H1 (cell line): ENCODE results near the gene TRPT1. TPM values are rescaled to one million over a fixed set of nuclear protein-coding genes. Genes with fewer than 3 reads are reported as not detected.
A peak's percentile ranks its signal among the peaks of the same experiment; 100 is the strongest.

Experiments used
- CTCF ChIA-PET: fragments of 300-600 bp; sonication (Branson Sonifier 250); formaldehyde crosslinking; loops from one replicate; lab custom pipeline; 2021; ENCODE audit not compliant: partially characterized antibody; lab: Charles Lee
- POLR2A ChIA-PET: fragments of 300-600 bp; sonication (Branson Sonifier 250); formaldehyde crosslinking; loops from one replicate; lab custom pipeline; 2021; ENCODE audit warnings: inconsistent platforms; ENCODE audit not compliant: partially characterized antibody; lab: Charles Lee
- DNase-seq, 2 experiments: peaks; one replicate each; pipeline versions ENCODE4 v3.0.0 to v3.0.0-alpha.2; 2010 to 2022; ENCODE audit warnings: low spot score in 2 of 2, low read depth in 1 of 2, mixed read lengths in 1 of 2
- FAIRE-seq: peaks from 2 replicates; lab custom pipeline; 2011; peaks lifted over from hg19 to GRCh38; lab: Jason Lieb, UNC
- H2AFZ ChIP-seq: 2 replicates; pipeline ENCODE4 v1.8.1; 2012; ENCODE audit warnings: low read length, inconsistent platforms
- H2AK5ac ChIP-seq: 2 replicates; pipeline ENCODE4 v1.6.1; 2013; ENCODE audit warnings: low read depth, low read length
- H2BK120ac ChIP-seq: replicated peaks from 2 replicates; pipeline ENCODE3; 2013; ENCODE audit warnings: low read depth, low read length, inconsistent platforms
- H2BK12ac ChIP-seq: 2 replicates; pipeline ENCODE4 v1.6.1; 2013; ENCODE audit warnings: low read depth, low read length
- H2BK15ac ChIP-seq: 2 replicates; pipeline ENCODE4 v1.6.1; 2013; ENCODE audit warnings: low read length
- H2BK20ac ChIP-seq: 2 replicates; pipeline ENCODE4 v1.6.1; 2013; ENCODE audit warnings: low read length
- H2BK5ac ChIP-seq: 2 replicates; pipeline ENCODE4 v1.6.1; 2013; ENCODE audit warnings: low read depth, low read length
- H3K14ac ChIP-seq: 2 replicates; pipeline ENCODE4 v1.6.1; 2013; ENCODE audit warnings: inconsistent platforms; ENCODE audit not compliant: insufficient read length
- H3K18ac ChIP-seq: 2 replicates; pipeline ENCODE4 v1.6.1; 2013; ENCODE audit warnings: low read length; ENCODE audit errors: extremely low read depth
- H3K23ac ChIP-seq: 2 replicates; pipeline ENCODE4 v1.6.1; 2013; ENCODE audit warnings: inconsistent platforms; ENCODE audit not compliant: insufficient read length
- H3K23me2 ChIP-seq: 2 replicates; pipeline ENCODE4 v1.6.1; 2013; ENCODE audit warnings: low read depth, low read length
- H3K27ac ChIP-seq: 2 replicates; pipeline ENCODE4 v1.6.1; 2011; ENCODE audit warnings: low read depth, low read length, inconsistent platforms
- H3K27me3 ChIP-seq, 4 experiments: replicated peaks in 1 of 4; 1 replicate in 1 of 4; 2 replicates in 3 of 4; pipeline versions ENCODE4 v1.6.1 to v1.8.1; 2011 to 2013; ENCODE audit warnings: low read length in 3 of 4, mild to moderate bottlenecking in 3 of 4, inconsistent platforms in 2 of 4, mixed read lengths in 2 of 4, moderate library complexity in 1 of 4; ENCODE audit not compliant: control insufficient read depth in 3 of 4, insufficient read depth in 3 of 4; ENCODE audit errors: extremely low read depth in 1 of 4
- H3K36me3 ChIP-seq, 4 experiments: 2 replicates each; pipeline versions ENCODE4 v1.6.1 to v1.8.1; 2011 to 2013; ENCODE audit warnings: mild to moderate bottlenecking in 4 of 4, low read length in 3 of 4, moderate library complexity in 2 of 4, control low read depth in 1 of 4, inconsistent platforms in 1 of 4; ENCODE audit not compliant: insufficient read depth in 4 of 4, control insufficient read depth in 2 of 4
- H3K4ac ChIP-seq: replicated peaks from 2 replicates; pipeline ENCODE3; 2013; ENCODE audit warnings: low read length, low read depth, mixed read lengths, inconsistent platforms; ENCODE audit not compliant: insufficient read length
- H3K4me1 ChIP-seq, 4 experiments: replicated peaks in 1 of 4; 1 replicate in 1 of 4; 2 replicates in 3 of 4; pipeline versions ENCODE4 v1.6.1 to v1.8.1; 2011 to 2013; ENCODE audit warnings: low read length in 3 of 4, inconsistent platforms in 2 of 4, mixed read lengths in 1 of 4; ENCODE audit not compliant: insufficient read depth in 4 of 4, control insufficient read depth in 3 of 4
- H3K4me2 ChIP-seq, 2 experiments: 2 replicates each; pipeline versions ENCODE4 v1.6.1 to v1.8.1; 2011 to 2013; ENCODE audit warnings: low read depth in 2 of 2, low read length in 2 of 2, control low read depth in 1 of 2, inconsistent platforms in 1 of 2, mild to moderate bottlenecking in 1 of 2; ENCODE audit not compliant: insufficient read depth in 1 of 2
- H3K4me3 ChIP-seq, 4 experiments: fragments of 200-600, 300-600 bp in 1 of 4; sonication (generic), shearing (Covaris generic), sonication (Bioruptor Twin) in 1 of 4; 2 replicates each; pipeline versions ENCODE4 v1.5.1 to v1.8.1; 2011 to 2016; ENCODE audit warnings: low read length in 4 of 4, low read depth in 3 of 4, control low read depth in 2 of 4, inconsistent platforms in 2 of 4, mild to moderate bottlenecking in 2 of 4, mixed read lengths in 1 of 4, moderate library complexity in 1 of 4; ENCODE audit not compliant: insufficient read depth in 2 of 4; ENCODE audit errors: extremely low read depth in 1 of 4
- H3K56ac ChIP-seq: replicated peaks from 2 replicates; pipeline ENCODE3; 2013; ENCODE audit warnings: low read depth, mild to moderate bottlenecking, mixed read lengths, low read length, inconsistent platforms; ENCODE audit not compliant: insufficient read length
- H3K79me1 ChIP-seq: 2 replicates; pipeline ENCODE4 v1.6.1; 2013; ENCODE audit warnings: low read depth, low read length, control low read depth
- H3K79me2 ChIP-seq, 2 experiments: 2 replicates each; pipeline versions ENCODE4 v1.6.1 to v1.8.1; 2012 to 2013; ENCODE audit warnings: low read length in 2 of 2, mild to moderate bottlenecking in 2 of 2, inconsistent platforms in 1 of 2; ENCODE audit not compliant: insufficient read depth in 2 of 2, control insufficient read depth in 1 of 2
- H3K9ac ChIP-seq, 4 experiments: replicated peaks in 1 of 4; 1 replicate in 1 of 4; 2 replicates in 3 of 4; pipeline versions ENCODE4 v1.6.1 to v1.8.1; 2011 to 2013; ENCODE audit warnings: low read depth in 3 of 4, low read length in 3 of 4, control low read depth in 2 of 4, mild to moderate bottlenecking in 2 of 4, moderate library complexity in 2 of 4, inconsistent platforms in 1 of 4; ENCODE audit errors: extremely low read depth in 1 of 4
- H3K9me3 ChIP-seq, 2 experiments: 2 replicates each; pipeline versions ENCODE4 v1.6.1 to v1.8.1; 2012 to 2013; ENCODE audit warnings: mild to moderate bottlenecking in 2 of 2, moderate library complexity in 2 of 2, control low read depth in 1 of 2, inconsistent platforms in 1 of 2, low read depth in 1 of 2, low read length in 1 of 2, mixed read lengths in 1 of 2; ENCODE audit not compliant: insufficient read depth in 2 of 2
- H4K20me1 ChIP-seq, 2 experiments: replicated peaks in 1 of 2; 2 replicates each; pipeline versions ENCODE3 to v1.8.1; 2011 to 2013; ENCODE audit warnings: inconsistent platforms in 2 of 2, low read length in 2 of 2, mild to moderate bottlenecking in 1 of 2; ENCODE audit not compliant: insufficient read depth in 2 of 2, control insufficient read depth in 1 of 2
- H4K5ac ChIP-seq: 2 replicates; pipeline ENCODE4 v1.6.1; 2013; ENCODE audit warnings: low read length, low read depth, mixed read lengths, inconsistent platforms; ENCODE audit not compliant: insufficient read length
- H4K8ac ChIP-seq: 2 replicates; pipeline ENCODE4 v1.8.0; 2013; ENCODE audit warnings: mild to moderate bottlenecking, moderate library complexity, low read length, inconsistent platforms; ENCODE audit not compliant: insufficient read depth; ENCODE audit errors: extremely low read depth
- H4K91ac ChIP-seq: replicated peaks from 2 replicates; pipeline ENCODE3; 2013; ENCODE audit warnings: low read length, mixed read lengths, inconsistent platforms; ENCODE audit not compliant: insufficient read length
- CTBP2 ChIP-seq: IDR thresholded peaks from 2 replicates; pipeline ENCODE4 v1.7.0; 2011; ENCODE audit warnings: borderline replicate concordance, mild to moderate bottlenecking, moderate library complexity, mixed read lengths, low read length; ENCODE audit not compliant: insufficient read depth, insufficient read length
- EGR1 ChIP-seq: IDR thresholded peaks from 2 replicates; pipeline ENCODE4 v1.6.1; 2011; ENCODE audit warnings: low read depth, low read length, borderline replicate concordance
- EP300 ChIP-seq, 2 experiments: IDR thresholded peaks; 1 replicate in 1 of 2; 2 replicates in 1 of 2; pipeline ENCODE4 v1.6.1; 2011 to 2012; ENCODE audit warnings: low read depth in 2 of 2, low read length in 2 of 2, mild to moderate bottlenecking in 2 of 2, borderline replicate concordance in 1 of 2, inconsistent platforms in 1 of 2, moderate library complexity in 1 of 2
- NANOG ChIP-seq: IDR thresholded peaks from 2 replicates; pipeline ENCODE4 v1.6.1; 2011; ENCODE audit warnings: low read length, low read depth, mild to moderate bottlenecking, inconsistent platforms; ENCODE audit not compliant: insufficient read depth, poor library complexity, severe bottlenecking
- NRF1 ChIP-seq: IDR thresholded peaks from 2 replicates; pipeline ENCODE4 v1.6.1; 2011; ENCODE audit warnings: mild to moderate bottlenecking, low read depth, low read length, improper control_type of control experiment
- POLR2A ChIP-seq, 2 experiments: IDR thresholded peaks; 1 replicate in 1 of 2; 2 replicates in 1 of 2; pipeline ENCODE4 v1.6.1; 2011; ENCODE audit warnings: low read depth in 2 of 2, low read length in 2 of 2, mild to moderate bottlenecking in 2 of 2; ENCODE audit errors: control extremely low read depth in 1 of 2
- RAD21 ChIP-seq, 2 experiments: IDR thresholded peaks in 1 of 2; conservative IDR thresholded peaks in 1 of 2; 2 replicates each; pipeline ENCODE4 v1.6.1; 2011; ENCODE audit warnings: low read depth in 2 of 2, low read length in 2 of 2, improper control_type of control experiment in 1 of 2, inconsistent platforms in 1 of 2, mild to moderate bottlenecking in 1 of 2, moderate library complexity in 1 of 2
- SRF ChIP-seq: IDR thresholded peaks from 2 replicates; pipeline ENCODE4 v1.6.1; 2011; ENCODE audit warnings: mild to moderate bottlenecking, low read depth, low read length, moderate library complexity
- TCF12 ChIP-seq: IDR thresholded peaks from 2 replicates; pipeline ENCODE4 v1.6.1; 2011; ENCODE audit warnings: low read depth, mild to moderate bottlenecking, low read length
- YY1 ChIP-seq: IDR thresholded peaks from 2 replicates; pipeline ENCODE4 v1.6.1; 2011; ENCODE audit warnings: low read depth, mild to moderate bottlenecking, low read length
- WGBS, 2 experiments: shearing (Covaris generic) in 1 of 2; methylation state at CpG; one replicate each; pipeline versions ENCODE4 v1.1.6 to v1.1.7; 2013 to 2015; ENCODE audit warnings: low lambda C conversion rate in 2 of 2, mixed read lengths in 2 of 2, inconsistent platforms in 1 of 2, low coverage in 1 of 2, missing lambda C conversion rate in 1 of 2; ENCODE audit not compliant: insufficient replicate concordance in 2 of 2, insufficient coverage in 1 of 2, insufficient read length in 1 of 2; ENCODE audit errors: extremely low coverage in 1 of 2, missing lambda C conversion rate in 1 of 2; 5-methylcytosine and 5-hydroxymethylcytosine counted together
- polyA plus RNA-seq, 7 experiments: library from polyadenylated mRNA; depleted of rRNA in 3 of 7; stranded (reverse) in 5 of 7; unstranded in 2 of 7; fragments of >200 nt in 5 of 7; fragments of 200-250 nt in 2 of 7; gene quantifications; 1 replicate in 5 of 7; 2 replicates in 1 of 7; 4 replicates in 1 of 7; pipeline versions ENCODE4 v1.2.1 to v1.2.3, GENCODE V29; 2011 to 2013; ENCODE audit warnings: missing spikeins in 2 of 7, mixed read lengths in 2 of 7
- total RNA-seq: library from RNA; stranded (reverse); fragmentation: NEBNext Ultra II Directional; extraction: Animal tissue kit (Norgen Biotek cat#: 25700); gene quantifications from 2 replicates; pipeline ENCODE4 v1.2.1, GENCODE V29; 2021

The TRPT1 gene
- total and polyA plus RNA-seq, 2 of the 8 experiments (the other 6 are each of a cell fraction or from before 2014, with no cell fraction given) = 34.5 to 74.6 TPM

- H3K18ac ChIP-seq = peak within 1 kb of the TSS; percentile 98
- H3K23ac ChIP-seq = no peak within 1 kb of the TSS
- peaks cover 9 to 24% of the 10 kb centered on the region in 2 experiments for H4K20me1 ChIP-seq
- H2AFZ ChIP-seq = no peak within 1 kb of the TSS
- H3K23me2 ChIP-seq = peaks cover 9% of the 10 kb centered on the region
- H2BK120ac ChIP-seq = no peak within 1 kb of the TSS
- H3K56ac ChIP-seq = peak within 1 kb of the TSS; percentile 63
- peak within 1 kb of the TSS; percentile 88 for H2BK12ac ChIP-seq
- peak within 1 kb of the TSS; percentile 87 to 96 for H3K4me2 ChIP-seq
- peaks cover 2% of the 10 kb centered on the region; the same call in 1 of the 2 replicates for H3K79me1 ChIP-seq
- peak within 1 kb of the TSS; percentile 71 for H3K4ac ChIP-seq
- WGBS, 2 experiments = 0% methylated on average over 43 of the region's 74 CpGs; no CpG with 5 or more reads in 1 of the 2 experiments
- peaks cover 0 to 9% (median 4%) of the 10 kb centered on the region in 4 experiments; a peak in 6 of 7 replicates for H3K4me1 ChIP-seq
- no peak within 1 kb of the TSS; the same call in 1 of the 2 replicates for H2AK5ac ChIP-seq
- ChIA-PET CTCF (interaction anchor here (0.5 to 2.3 kb wide), 12 partner anchors 18 to 186 kb away, joined by 3 to 8 read pairs (median 4); partner anchors contain the start of genes NUDT22 and TRPT1), POLR2A (interaction anchor here (0.6 to 12.4 kb wide), 33 partner anchors 10 to 1331 kb away, joined by 3 to 186 read pairs (median 5); partner anchors contain the start of genes FERMT3, FKBP2, MACROD1 and NUDT22)
- H2BK20ac ChIP-seq = no peak within 1 kb of the TSS
- H4K5ac ChIP-seq = peak within 1 kb of the TSS; percentile 84
- H3K9me3 ChIP-seq = no peaks in the 10 kb centered on the region
- FAIRE-seq (peak; percentile 70), DNase-seq (peak; percentile 99 to 100)
- H3K14ac ChIP-seq = no peak within 1 kb of the TSS
- no peak within 1 kb of the TSS for H2BK15ac ChIP-seq
- peak within 1 kb of the TSS; percentile 92 for H2BK5ac ChIP-seq
- H4K91ac ChIP-seq = peak within 1 kb of the TSS; percentile 83
- no peaks in the 10 kb centered on the region for H3K27me3 ChIP-seq
- peak within 1 kb of the TSS; percentile 95 for H4K8ac ChIP-seq
- peaks cover 0 to 10% (median 0%) of the 10 kb centered on the region in 4 experiments; a peak in 4 of 8 replicates for H3K36me3 ChIP-seq
- peak within 1 kb of the TSS; percentile 84 to 95 (median 89) for H3K9ac ChIP-seq
- peak within 1 kb of the TSS; percentile 55 to 87 (median 77) for H3K4me3 ChIP-seq
- peaks cover 12 to 23% of the 10 kb centered on the region in 2 experiments for H3K79me2 ChIP-seq
- H3K27ac ChIP-seq = peak within 1 kb of the TSS; percentile 87
- TF ChIP-seq SRF = no peak
- peak; percentile 40; the same call in 1 of the 2 replicates for TF ChIP-seq TCF12
- TF ChIP-seq YY1 = 0 out of 2 replicates have a peak, but pooled peaks have one; percentile 8
- TF ChIP-seq NANOG = peak; percentile 4
- TF ChIP-seq EGR1 = peak; percentile 75; the same call in 1 of the 2 replicates
- TF ChIP-seq EP300 (IDR thresholded peaks at IDR 0.05; ENCODE audit: borderline replicate concordance in 1 of 2, low read depth in 2 of 2, low read length in 2 of 2) = 0 out of 3 replicates have a peak, but pooled peaks of 1 of the 2 experiments have one; percentile 9
- TF ChIP-seq NRF1 = no peak
- peak in 1 of 2 experiments; percentile 47; a peak in 2 of 3 replicates for TF ChIP-seq POLR2A (IDR thresholded peaks at IDR 0.05; ENCODE audit: control extremely low read depth in 1 of 2, low read depth in 2 of 2, low read length in 2 of 2)
- TF ChIP-seq RAD21 (IDR thresholded peaks at IDR 0.05 in 1 of 2, conservative IDR thresholded peaks at IDR 0.05 in 1 of 2; ENCODE audit: low read depth in 2 of 2, low read length in 2 of 2) = peak in 1 of 2 experiments; percentile 23; a peak in 1 of 4 replicates
- TF ChIP-seq CTBP2 = no peak
These were observed 40.1 kb downstream of the TRPT1 start, which contains the start of gene STIP1 for GRCh38 chr11:64185693-64186491. STIP1 (plus strand) TSS chr11:64186171; CDS start chr11:64186262, 91 bp downstream.
